ENCODE results near the gene RANBP10.

Gene RANBP10

DNA sequence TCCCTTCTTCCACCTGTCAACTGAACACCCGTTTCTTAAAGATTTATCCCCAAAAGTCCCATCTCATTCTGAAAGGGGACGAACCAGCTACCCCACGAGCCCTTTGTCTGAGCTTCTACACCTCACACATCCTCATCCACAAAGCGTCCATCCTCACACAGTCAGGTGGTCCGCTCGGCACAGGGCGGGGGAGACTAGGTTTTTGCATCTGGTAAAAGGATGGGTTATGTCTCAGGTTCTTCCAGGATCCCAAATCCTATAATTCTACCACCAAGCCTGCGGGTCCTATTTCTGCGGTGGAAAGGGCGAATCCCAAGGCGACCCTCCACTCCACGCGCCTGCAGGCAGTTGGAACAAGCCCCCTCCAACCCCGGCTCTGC lies 87.7 kb downstream of the RANBP10 start:
- TF ChIP-seq, protein P1, sequence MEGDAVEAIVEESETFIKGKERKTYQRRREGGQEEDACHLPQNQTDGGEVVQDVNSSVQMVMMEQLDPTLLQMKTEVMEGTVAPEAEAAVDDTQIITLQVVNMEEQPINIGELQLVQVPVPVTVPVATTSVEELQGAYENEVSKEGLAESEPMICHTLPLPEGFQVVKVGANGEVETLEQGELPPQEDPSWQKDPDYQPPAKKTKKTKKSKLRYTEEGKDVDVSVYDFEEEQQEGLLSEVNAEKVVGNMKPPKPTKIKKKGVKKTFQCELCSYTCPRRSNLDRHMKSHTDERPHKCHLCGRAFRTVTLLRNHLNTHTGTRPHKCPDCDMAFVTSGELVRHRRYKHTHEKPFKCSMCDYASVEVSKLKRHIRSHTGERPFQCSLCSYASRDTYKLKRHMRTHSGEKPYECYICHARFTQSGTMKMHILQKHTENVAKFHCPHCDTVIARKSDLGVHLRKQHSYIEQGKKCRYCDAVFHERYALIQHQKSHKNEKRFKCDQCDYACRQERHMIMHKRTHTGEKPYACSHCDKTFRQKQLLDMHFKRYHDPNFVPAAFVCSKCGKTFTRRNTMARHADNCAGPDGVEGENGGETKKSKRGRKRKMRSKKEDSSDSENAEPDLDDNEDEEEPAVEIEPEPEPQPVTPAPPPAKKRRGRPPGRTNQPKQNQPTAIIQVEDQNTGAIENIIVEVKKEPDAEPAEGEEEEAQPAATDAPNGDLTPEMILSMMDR (conservative IDR thresholded peaks at IDR 0.05; ENCODE audit: low read depth, low read length): no peak
- DNase-seq (ENCODE audit: low read depth): no peak
- peak overlapping the region; percentile 97 for H3K4me3 ChIP-seq (ENCODE audit: low read depth, low read length)

DNA sequence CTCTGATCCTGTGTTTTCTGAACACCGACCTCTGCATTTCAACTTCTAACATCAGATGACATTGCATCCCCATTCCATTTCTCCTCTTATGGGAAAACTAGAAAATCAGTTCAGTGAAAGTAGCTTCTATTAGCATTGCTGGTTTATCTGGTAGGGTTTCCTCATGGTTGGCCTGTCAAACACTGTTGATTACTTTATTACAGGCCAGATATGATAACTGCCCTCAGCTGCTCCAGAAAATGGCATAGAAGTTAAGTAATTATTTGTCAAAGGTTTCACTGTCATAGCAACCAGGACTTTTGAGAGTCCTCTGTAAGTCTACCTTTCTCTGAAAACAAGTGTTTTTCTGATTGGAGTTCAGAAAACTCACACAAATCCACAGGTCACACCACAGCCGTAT lies 90.3 kb downstream of the RANBP10 start:
- no peak for DNase-seq (ENCODE audit: low read depth)
- TF ChIP-seq, protein P1 (conservative IDR thresholded peaks at IDR 0.05; ENCODE audit: low read depth, low read length): no peak
- H3K4me3 ChIP-seq (ENCODE audit: low read depth, low read length): no peak overlapping the region

DNA sequence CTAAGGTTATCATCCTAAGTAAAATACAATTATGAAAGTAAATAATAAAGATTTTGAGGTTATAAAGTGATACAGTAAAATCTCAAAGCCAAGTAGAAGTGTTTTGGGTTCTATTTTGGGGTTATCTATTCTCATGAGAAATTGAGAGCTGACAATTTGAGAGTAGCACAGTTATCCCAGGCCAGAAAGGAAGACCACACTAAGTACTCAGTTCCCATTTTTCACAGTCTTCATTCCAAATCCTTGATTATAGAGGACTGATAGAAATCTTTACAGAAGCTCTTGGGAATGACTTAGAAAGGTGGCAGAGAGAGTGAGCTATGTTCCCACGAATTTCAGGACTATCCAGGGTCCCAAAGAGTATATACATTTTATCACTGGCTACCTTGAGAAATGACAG lies 91.8 kb downstream of the RANBP10 start:
- DNase-seq (ENCODE audit: low read depth): no peak
- H3K4me3 ChIP-seq (ENCODE audit: low read depth, low read length): no peak overlapping the region
- TF ChIP-seq, protein P1 (conservative IDR thresholded peaks at IDR 0.05; ENCODE audit: low read depth, low read length): no peak

DNA sequence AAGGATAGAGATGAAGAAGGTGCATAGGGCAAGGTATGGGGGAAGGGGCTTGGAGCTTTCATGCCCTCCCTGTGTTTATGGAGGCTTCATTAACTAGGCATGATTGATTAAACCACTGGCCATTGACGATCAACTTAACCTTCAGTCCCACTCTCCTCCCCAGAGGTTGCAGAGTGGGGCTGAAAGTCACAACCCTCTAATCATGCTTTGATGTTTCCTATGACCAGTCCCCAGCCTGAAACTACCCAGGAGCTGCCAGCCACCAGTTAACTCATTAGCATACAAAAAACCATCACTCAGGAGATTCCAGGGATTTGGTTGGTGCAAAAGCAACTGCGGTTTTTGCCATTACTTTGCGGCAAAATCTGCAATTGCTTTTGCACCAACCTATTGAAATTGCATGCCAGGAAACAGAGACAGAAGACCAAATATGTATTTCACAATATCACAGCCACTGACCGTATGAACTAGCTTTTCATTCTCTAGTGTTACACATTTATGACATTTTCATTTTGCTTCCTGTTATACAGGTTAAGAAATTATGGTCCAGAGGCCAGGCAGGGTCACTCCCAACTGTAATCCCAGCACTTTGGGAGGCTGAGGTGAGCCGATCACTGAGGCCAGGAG lies 92.6 kb downstream of the RANBP10 start:
- TF ChIP-seq, protein P1 (conservative IDR thresholded peaks at IDR 0.05; ENCODE audit: low read depth, low read length): no peak
- DNase-seq (ENCODE audit: low read depth): no peak
- H3K4me3 ChIP-seq (ENCODE audit: low read depth, low read length): no peak overlapping the region

DNA sequence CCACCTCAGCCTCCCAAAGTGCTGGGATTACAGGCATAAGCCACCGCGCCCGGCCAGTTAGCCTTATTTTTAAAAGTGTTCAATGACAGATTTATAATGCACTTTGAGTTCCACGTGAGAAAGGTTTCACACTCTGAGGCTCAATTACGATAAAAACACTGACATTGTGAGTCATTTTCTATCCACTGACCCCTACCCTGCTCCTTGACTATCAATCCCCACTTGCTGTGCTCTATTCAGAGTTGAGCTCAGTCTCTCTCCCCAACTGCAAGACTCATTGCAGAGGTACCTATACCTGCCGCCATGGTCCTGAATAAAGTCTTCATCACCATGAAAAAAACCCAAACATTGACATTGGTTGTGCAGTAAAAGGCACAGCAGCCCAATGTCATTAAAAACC lies 95.8 kb downstream of the RANBP10 start:
- TF ChIP-seq, protein P1 (conservative IDR thresholded peaks at IDR 0.05; ENCODE audit: low read depth, low read length): no peak
- no peak for DNase-seq (ENCODE audit: low read depth)
- H3K4me3 ChIP-seq (ENCODE audit: low read depth, low read length): no peak overlapping the region

DNA sequence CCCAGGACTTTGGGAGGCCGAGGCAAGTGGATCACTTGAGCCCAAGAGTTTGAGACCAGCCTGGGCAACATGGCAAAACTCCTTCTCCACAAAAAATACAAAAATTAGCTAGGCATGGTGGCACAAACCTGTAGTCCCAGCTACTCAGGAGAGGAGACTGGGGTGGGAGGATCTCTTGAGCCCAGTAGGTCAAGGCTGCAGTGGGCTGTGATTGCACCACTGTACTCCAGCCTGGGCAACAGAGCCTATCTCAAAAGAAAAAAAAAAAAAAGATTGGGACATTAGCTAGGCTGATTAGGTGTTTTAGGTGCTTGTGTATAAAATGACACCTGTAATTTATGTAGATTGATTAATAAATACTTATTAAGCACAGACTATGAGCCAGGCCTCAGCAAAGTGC lies 97.3 kb downstream of the RANBP10 start:
- H3K4me3 ChIP-seq (ENCODE audit: low read depth, low read length): no peak overlapping the region
- TF ChIP-seq, protein P1 (conservative IDR thresholded peaks at IDR 0.05; ENCODE audit: low read depth, low read length): no peak
- no peak for DNase-seq (ENCODE audit: low read depth)

DNA sequence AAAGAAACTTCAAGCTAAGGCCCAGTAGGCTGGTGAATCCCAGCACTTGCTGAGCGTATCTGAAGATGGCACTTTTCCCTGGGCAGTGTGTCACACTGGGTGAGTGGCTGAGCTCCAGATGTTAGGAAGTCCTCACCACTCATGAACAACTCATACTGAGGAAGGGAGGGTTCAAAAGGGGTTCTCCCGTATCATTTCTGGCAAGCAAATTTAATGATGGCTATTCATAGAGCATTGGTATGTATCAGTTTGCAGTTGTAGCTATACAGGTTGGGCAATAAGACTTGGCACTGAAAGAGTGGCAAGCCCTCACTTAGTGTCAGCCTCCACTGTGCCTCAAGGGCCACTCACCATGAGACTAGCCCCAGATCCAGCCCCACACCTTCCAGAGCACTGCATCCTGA lies 98.0 kb downstream of the RANBP10 start:
- DNase-seq (ENCODE audit: low read depth): no peak
- TF ChIP-seq, protein P1 (conservative IDR thresholded peaks at IDR 0.05; ENCODE audit: low read depth, low read length): no peak

More for the DNA sequence above, 98.0 kb downstream of the RANBP10 start:
- H3K4me3 ChIP-seq (ENCODE audit: low read depth, low read length): no peak overlapping the region
